ENCODE data around the gene NHLH2. TPM values are rescaled to one million over a fixed set of nuclear protein-coding genes. Genes with fewer than 3 reads are reported as not detected.

NHLH2 gene
- total RNA-seq (not detected), total RNA-seq (0 to 0.16 (median 0) reads per million in 172 experiments)
- not detected for polyA plus RNA-seq (2013, experiment 1 of 2)
- polyA plus RNA-seq (2013, experiment 2 of 2) = not detected

DNA sequence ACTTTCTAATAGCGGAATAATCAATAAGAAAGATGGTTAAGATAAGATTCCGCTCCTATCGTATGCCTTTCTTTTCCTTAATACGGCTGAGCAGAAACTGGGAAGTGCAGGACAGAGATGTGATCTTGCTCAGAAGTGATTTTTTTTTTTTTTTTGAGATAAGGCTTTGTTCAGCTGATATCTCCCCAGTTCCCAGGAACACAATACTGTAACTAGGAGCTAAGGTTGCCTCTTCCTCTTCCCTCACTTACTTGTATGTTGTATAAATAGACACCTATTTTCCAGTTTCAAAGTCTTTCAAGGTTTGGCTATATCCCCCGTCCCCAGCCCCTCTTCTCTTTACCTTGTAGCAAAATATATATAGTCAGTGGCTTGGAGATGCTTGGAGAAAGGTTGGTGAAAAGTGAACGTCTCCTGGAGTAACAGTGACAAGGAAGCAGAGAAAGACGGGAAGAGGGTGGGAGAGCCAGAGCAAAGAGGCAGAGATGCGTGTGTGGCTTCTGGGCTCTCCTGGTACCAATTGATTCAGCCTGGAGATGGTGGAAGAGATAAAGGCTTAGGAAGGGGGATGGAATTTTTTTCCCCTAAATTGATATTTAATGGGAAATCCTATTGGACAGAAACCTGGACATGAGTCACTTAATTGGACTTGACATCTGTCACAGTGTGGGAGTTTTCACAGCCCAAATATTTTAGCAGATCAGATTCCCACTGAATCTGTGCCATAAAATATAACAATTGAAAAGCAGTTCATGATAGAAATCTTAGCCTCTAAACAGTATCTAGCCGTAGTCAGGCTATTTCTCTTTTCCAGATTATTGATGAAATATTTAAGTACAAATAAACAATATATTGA is at the start of gene NHLH2:
Gene NHLH2, minus strand, starts transcription at position 522 of the 856 bp plus-strand sequence. CDS start 2,754 bp downstream, outside the sequence.
- Histone ChIP-seq H3K27ac (ENCODE audit: low read depth in 1 of 2, low read length in 2 of 2) (no peak within 1 kb of the TSS), H3K4me3 (ENCODE audit: low read length) (no peak within 1 kb of the TSS), H3K4me1 (ENCODE audit: insufficient read depth, low read length) (peaks cover 12% of the 10 kb centered on the region), H3K9me3 (ENCODE audit: control insufficient read depth in 1 of 2, insufficient read depth in 1 of 2, low read length in 2 of 2) (peaks cover 0 to 7% of the 10 kb centered on the region in 2 experiments), H3K36me3 (ENCODE audit: insufficient read depth, low read length) (no peaks in the 10 kb centered on the region), H3K27me3 (ENCODE audit: control insufficient read depth in 1 of 2, insufficient read depth in 2 of 2, low read length in 2 of 2) (peaks cover 38 to 70% of the 10 kb centered on the region in 2 experiments)
- ATAC-seq (ENCODE audit: poor library complexity) (no peak), DNase-seq (no peak)
- no peak within 1 kb of the TSS for H3K4me3 Mint-ChIP-seq
- H3K27me3 Mint-ChIP-seq = peaks cover 74% of the 10 kb centered on the region
- CTCF ChIA-PET = no interaction called here
- intact Hi-C loops (cut with DNase I, micrococcal nuclease) = no loop called here
- no peak within 1 kb of the TSS for H3K27ac Mint-ChIP-seq
- no peaks in the 10 kb centered on the region for H3K36me3 Mint-ChIP-seq (ENCODE audit: low read depth)
- peaks cover 10% of the 10 kb centered on the region for H3K4me1 Mint-ChIP-seq (ENCODE audit: low read depth)
- POLR2A ChIA-PET = no interaction called here
- TF ChIP-seq, protein P1, sequence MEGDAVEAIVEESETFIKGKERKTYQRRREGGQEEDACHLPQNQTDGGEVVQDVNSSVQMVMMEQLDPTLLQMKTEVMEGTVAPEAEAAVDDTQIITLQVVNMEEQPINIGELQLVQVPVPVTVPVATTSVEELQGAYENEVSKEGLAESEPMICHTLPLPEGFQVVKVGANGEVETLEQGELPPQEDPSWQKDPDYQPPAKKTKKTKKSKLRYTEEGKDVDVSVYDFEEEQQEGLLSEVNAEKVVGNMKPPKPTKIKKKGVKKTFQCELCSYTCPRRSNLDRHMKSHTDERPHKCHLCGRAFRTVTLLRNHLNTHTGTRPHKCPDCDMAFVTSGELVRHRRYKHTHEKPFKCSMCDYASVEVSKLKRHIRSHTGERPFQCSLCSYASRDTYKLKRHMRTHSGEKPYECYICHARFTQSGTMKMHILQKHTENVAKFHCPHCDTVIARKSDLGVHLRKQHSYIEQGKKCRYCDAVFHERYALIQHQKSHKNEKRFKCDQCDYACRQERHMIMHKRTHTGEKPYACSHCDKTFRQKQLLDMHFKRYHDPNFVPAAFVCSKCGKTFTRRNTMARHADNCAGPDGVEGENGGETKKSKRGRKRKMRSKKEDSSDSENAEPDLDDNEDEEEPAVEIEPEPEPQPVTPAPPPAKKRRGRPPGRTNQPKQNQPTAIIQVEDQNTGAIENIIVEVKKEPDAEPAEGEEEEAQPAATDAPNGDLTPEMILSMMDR (IDR thresholded peaks at IDR 0.05) = no peak
- no peaks in the 10 kb centered on the region for H3K9me3 Mint-ChIP-seq

DNA sequence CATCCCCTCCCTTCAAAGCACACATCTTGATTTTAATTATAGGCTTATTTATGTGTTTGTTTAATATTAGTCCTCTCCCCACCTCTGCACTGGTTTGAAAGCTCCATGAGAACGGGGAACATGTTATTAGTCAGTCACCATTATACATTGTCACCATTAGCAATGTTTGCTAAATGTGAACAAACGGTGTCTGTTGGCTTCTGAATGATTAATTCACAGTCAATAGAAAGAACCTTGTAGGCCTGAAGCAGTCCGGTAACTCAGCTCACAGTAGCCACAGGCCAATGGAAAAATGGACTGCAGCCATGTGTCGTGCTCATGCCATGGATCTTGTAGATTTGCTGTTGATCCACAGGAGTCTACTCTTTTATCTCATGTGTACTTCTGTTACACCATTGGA is 49.7 kb upstream of the NHLH2 start:
- Mint-ChIP-seq H3K36me3 (ENCODE audit: low read depth) (no peaks in the 10 kb centered on the region), H3K9me3 (no peaks in the 10 kb centered on the region), H3K4me3 (no peak overlapping the region), H3K4me1 (ENCODE audit: low read depth) (no peaks in the 10 kb centered on the region), H3K27me3 (peaks cover 5% of the 10 kb centered on the region), H3K27ac (no peak overlapping the region)
- no peaks in the 10 kb centered on the region for H3K9me3 ChIP-seq (ENCODE audit: control insufficient read depth in 1 of 2, insufficient read depth in 1 of 2, low read length in 2 of 2)
- intact Hi-C loops (cut with DNase I, micrococcal nuclease) = no loop called here
- ChIA-PET CTCF (interaction anchor here (1.1 kb wide), 1 partner anchor 20 kb away, joined by 3 read pairs; no protein-coding TSS in a partner anchor), POLR2A (no interaction called here)
- H3K36me3 ChIP-seq (ENCODE audit: insufficient read depth, low read length) = no peaks in the 10 kb centered on the region
- H3K27ac ChIP-seq (ENCODE audit: low read depth in 1 of 2, low read length in 2 of 2) = no peak overlapping the region
- no peaks in the 10 kb centered on the region for H3K27me3 ChIP-seq (ENCODE audit: control insufficient read depth in 1 of 2, insufficient read depth in 2 of 2, low read length in 2 of 2)
- no peaks in the 10 kb centered on the region for H3K4me1 ChIP-seq (ENCODE audit: insufficient read depth, low read length)
- ATAC-seq (ENCODE audit: poor library complexity) (no peak), DNase-seq (no peak)
- TF ChIP-seq, protein P1 (IDR thresholded peaks at IDR 0.05) = no peak
- H3K4me3 ChIP-seq (ENCODE audit: low read length) = no peak overlapping the region

DNA sequence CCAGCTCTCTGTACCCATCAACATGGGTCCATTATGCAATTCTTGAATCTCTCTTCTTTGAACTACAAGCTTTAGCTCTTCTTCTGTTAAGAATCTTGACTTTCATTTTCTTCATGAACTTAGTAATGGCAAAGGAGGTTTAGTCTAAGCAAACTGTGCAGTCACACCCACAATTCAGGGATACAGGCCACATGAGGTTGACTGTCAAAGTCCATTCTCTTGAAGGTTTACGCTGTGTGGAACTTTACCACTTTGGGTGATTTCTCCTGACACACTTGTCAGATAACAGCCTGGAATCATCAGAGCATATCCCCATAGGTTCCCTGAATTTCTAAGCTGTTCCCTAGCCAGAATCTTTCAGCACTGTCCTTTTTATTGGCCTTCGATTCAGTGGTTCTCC is 48.0 kb upstream of the NHLH2 start:
- H3K36me3 ChIP-seq (ENCODE audit: insufficient read depth, low read length) = no peaks in the 10 kb centered on the region
- Mint-ChIP-seq H3K9me3 (no peaks in the 10 kb centered on the region), H3K4me3 (no peak overlapping the region), H3K27me3 (peaks cover 5% of the 10 kb centered on the region), H3K36me3 (ENCODE audit: low read depth) (no peaks in the 10 kb centered on the region), H3K27ac (no peak overlapping the region), H3K4me1 (ENCODE audit: low read depth) (no peaks in the 10 kb centered on the region)
- ChIA-PET POLR2A (no interaction called here), CTCF (interaction anchor here (1.7 kb wide), 1 partner anchor 11 kb away, joined by 3 read pairs; no protein-coding TSS in a partner anchor)
- DNase-seq (no peak), ATAC-seq (ENCODE audit: poor library complexity) (no peak)
- H3K27me3 ChIP-seq (ENCODE audit: control insufficient read depth in 1 of 2, insufficient read depth in 2 of 2, low read length in 2 of 2) = no peaks in the 10 kb centered on the region
- intact Hi-C loops (cut with DNase I, micrococcal nuclease) = no loop called here
- TF ChIP-seq, protein P1 (IDR thresholded peaks at IDR 0.05) = no peak
- no peaks in the 10 kb centered on the region for H3K9me3 ChIP-seq (ENCODE audit: control insufficient read depth in 1 of 2, insufficient read depth in 1 of 2, low read length in 2 of 2)
- H3K4me3 ChIP-seq (ENCODE audit: low read length) = no peak overlapping the region
- H3K27ac ChIP-seq (ENCODE audit: low read depth in 1 of 2, low read length in 2 of 2) = no peak overlapping the region
- no peaks in the 10 kb centered on the region for H3K4me1 ChIP-seq (ENCODE audit: insufficient read depth, low read length)
